ENCODE results near the gene RTRAF.

The RTRAF gene

GRCh38 chr14:52021957-52022600 is 32.7 kb downstream of the RTRAF start:
- DNase-seq, result no peak

GRCh38 chr14:52023518-52023917 is 34.2 kb downstream of the RTRAF start:
- DNase-seq, result no peak

GRCh38 chr14:52025310-52025709 is 36.0 kb downstream of the RTRAF start:
- no peak for DNase-seq

- DNase-seq, result no peak
Observed at GRCh38 chr14:52026017-52026660, 36.8 kb downstream of the RTRAF start.

GRCh38 chr14:52026901-52027300 is 37.6 kb downstream of the RTRAF start:
- DNase-seq, result no peak

GRCh38 chr14:52029881-52030280 is 40.5 kb downstream of the RTRAF start:
- no peak for DNase-seq

- DNase-seq, result no peak
Observed at GRCh38 chr14:52031781-52032180, 42.4 kb downstream of the RTRAF start.

- no peak for DNase-seq
Observed at GRCh38 chr14:52032204-52032801, 43.0 kb downstream of the RTRAF start.

- DNase-seq, result no peak
Observed at GRCh38 chr14:52033101-52033642, 43.8 kb downstream of the RTRAF start.

GRCh38 chr14:52039124-52039815 is 49.9 kb downstream of the RTRAF start:
- DNase-seq, result no peak

GRCh38 chr14:52040598-52040997 is 51.3 kb downstream of the RTRAF start:
- no peak for DNase-seq

GRCh38 chr14:52042371-52043289 is 53.3 kb downstream of the RTRAF start:
- no peak for DNase-seq

- peak; percentile 15 for DNase-seq
Observed at GRCh38 chr14:52043690-52044089, 54.3 kb downstream of the RTRAF start.

- DNase-seq, result no peak
Observed at GRCh38 chr14:52044791-52045522, 55.6 kb downstream of the RTRAF start.

- DNase-seq, result no peak
Observed at GRCh38 chr14:52046376-52046917, 57.1 kb downstream of the RTRAF start.

- DNase-seq, result no peak
Observed at GRCh38 chr14:52048116-52048515, 58.8 kb downstream of the RTRAF start.

GRCh38 chr14:52048641-52049204 is 59.4 kb downstream of the RTRAF start:
- DNase-seq, result no peak

GRCh38 chr14:52049271-52049670 is 59.9 kb downstream of the RTRAF start:
- DNase-seq, result no peak

- DNase-seq, result no peak
Observed at GRCh38 chr14:52049721-52050588, 60.6 kb downstream of the RTRAF start.

- no peak for DNase-seq
Observed at GRCh38 chr14:52051251-52051650, 61.9 kb downstream of the RTRAF start.

All from activated effector memory CD4-positive, alpha-beta T cell treated with Interleukin-2 at 50 U/mL for 16 hours (primary cell).